KMS-11 (cell line): ENCODE measurements around the gene TRIO.

Experiments used
- H2AFZ ChIP-seq: fragments of 200-600 bp; sonication (generic); 2 replicates; pipeline ENCODE4 v1.6.1; 2016; ENCODE audit warnings: antibody characterized with exemption, mixed run types, low read depth
- H3K27ac ChIP-seq: fragments of 200-600 bp; sonication (generic); 2 replicates; pipeline ENCODE4 v1.6.1; 2016; ENCODE audit warnings: mild to moderate bottlenecking, mixed run types
- H3K27me3 ChIP-seq: fragments of 200-600 bp; sonication (generic); 2 replicates; pipeline ENCODE4 v1.6.1; 2017; ENCODE audit warnings: mild to moderate bottlenecking, low read depth, mixed run types, moderate library complexity; ENCODE audit not compliant: insufficient read depth
- H3K36me3 ChIP-seq: fragments of 200-600 bp; sonication (generic); 2 replicates; pipeline ENCODE4 v1.6.1; 2017; ENCODE audit warnings: mild to moderate bottlenecking, mixed run types; ENCODE audit not compliant: insufficient read depth
- H3K4me1 ChIP-seq: fragments of 200-600 bp; sonication (generic); 2 replicates; pipeline ENCODE4 v1.6.1; 2016; ENCODE audit warnings: mild to moderate bottlenecking, low read depth, mixed run types; ENCODE audit not compliant: poor library complexity, severe bottlenecking
- H3K4me2 ChIP-seq: fragments of 200-600 bp; sonication (generic); 2 replicates; pipeline ENCODE4 v1.7.0; 2016; ENCODE audit warnings: mild to moderate bottlenecking, mixed run types
- H3K4me3 ChIP-seq: fragments of 200-600 bp; sonication (generic); IDR thresholded peaks from 2 replicates; pipeline ENCODE4 v1.6.1; 2017; ENCODE audit warnings: low read depth, low read length, mixed read lengths; ENCODE audit not compliant: insufficient read depth
- H3K79me2 ChIP-seq: fragments of 200-600 bp; sonication (generic); 2 replicates; pipeline ENCODE4 v1.6.1; 2016; ENCODE audit warnings: low read depth, mixed run types; ENCODE audit not compliant: insufficient read depth
- H3K9ac ChIP-seq: fragments of 200-600 bp; sonication (generic); 2 replicates; pipeline ENCODE4 v1.6.1; 2016; ENCODE audit warnings: mild to moderate bottlenecking, mixed run types
- H4K20me1 ChIP-seq: fragments of 200-600 bp; sonication (generic); 2 replicates; pipeline ENCODE4 v1.6.1; 2016; ENCODE audit warnings: mild to moderate bottlenecking, mixed run types; ENCODE audit not compliant: insufficient read depth
- TF ChIP-seq, protein P1 (sequence below): fragments of 200-600 bp; sonication (generic); conservative IDR thresholded peaks from 2 replicates; pipeline ENCODE4 v1.6.1; 2017; ENCODE audit warnings: low read depth, mild to moderate bottlenecking, antibody characterized with exemption, low read length, moderate library complexity, mixed read lengths

Gene TRIO

DNA sequence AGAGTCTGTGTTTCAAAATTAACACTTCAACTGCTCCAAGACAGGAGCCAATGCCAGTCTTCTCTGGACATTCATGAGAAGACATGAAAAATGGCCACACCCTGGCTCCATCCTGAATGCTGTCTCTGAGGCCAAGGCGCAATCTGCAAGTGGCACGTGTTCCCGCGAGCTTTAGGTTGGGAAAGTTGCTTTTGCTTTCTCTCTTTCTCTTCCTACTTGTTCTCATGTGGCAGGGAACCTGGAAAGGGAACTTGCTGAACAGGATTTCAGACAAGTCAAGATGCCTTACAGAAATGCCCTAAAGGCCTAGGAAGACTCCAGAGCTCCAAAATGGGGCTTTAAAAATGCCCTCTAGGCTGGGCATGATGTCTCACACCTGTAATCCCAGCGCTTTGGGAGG is 346.5 kb downstream of the TRIO start:
- no peaks in the 10 kb centered on the region for H3K27me3 ChIP-seq
- H3K4me2 ChIP-seq, result no peak overlapping the region
- H3K79me2 ChIP-seq, result no peaks in the 10 kb centered on the region
- H3K27ac ChIP-seq, result no peak overlapping the region
- H3K36me3 ChIP-seq, result no peaks in the 10 kb centered on the region; the same call in 1 of the 2 replicates
- no peaks in the 10 kb centered on the region for H3K4me1 ChIP-seq
- no peaks in the 10 kb centered on the region for H4K20me1 ChIP-seq
- TF ChIP-seq, protein P1, sequence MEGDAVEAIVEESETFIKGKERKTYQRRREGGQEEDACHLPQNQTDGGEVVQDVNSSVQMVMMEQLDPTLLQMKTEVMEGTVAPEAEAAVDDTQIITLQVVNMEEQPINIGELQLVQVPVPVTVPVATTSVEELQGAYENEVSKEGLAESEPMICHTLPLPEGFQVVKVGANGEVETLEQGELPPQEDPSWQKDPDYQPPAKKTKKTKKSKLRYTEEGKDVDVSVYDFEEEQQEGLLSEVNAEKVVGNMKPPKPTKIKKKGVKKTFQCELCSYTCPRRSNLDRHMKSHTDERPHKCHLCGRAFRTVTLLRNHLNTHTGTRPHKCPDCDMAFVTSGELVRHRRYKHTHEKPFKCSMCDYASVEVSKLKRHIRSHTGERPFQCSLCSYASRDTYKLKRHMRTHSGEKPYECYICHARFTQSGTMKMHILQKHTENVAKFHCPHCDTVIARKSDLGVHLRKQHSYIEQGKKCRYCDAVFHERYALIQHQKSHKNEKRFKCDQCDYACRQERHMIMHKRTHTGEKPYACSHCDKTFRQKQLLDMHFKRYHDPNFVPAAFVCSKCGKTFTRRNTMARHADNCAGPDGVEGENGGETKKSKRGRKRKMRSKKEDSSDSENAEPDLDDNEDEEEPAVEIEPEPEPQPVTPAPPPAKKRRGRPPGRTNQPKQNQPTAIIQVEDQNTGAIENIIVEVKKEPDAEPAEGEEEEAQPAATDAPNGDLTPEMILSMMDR, result no peak
- no peak overlapping the region for H3K4me3 ChIP-seq
- H2AFZ ChIP-seq, result no peak overlapping the region
- no peak overlapping the region for H3K9ac ChIP-seq

DNA sequence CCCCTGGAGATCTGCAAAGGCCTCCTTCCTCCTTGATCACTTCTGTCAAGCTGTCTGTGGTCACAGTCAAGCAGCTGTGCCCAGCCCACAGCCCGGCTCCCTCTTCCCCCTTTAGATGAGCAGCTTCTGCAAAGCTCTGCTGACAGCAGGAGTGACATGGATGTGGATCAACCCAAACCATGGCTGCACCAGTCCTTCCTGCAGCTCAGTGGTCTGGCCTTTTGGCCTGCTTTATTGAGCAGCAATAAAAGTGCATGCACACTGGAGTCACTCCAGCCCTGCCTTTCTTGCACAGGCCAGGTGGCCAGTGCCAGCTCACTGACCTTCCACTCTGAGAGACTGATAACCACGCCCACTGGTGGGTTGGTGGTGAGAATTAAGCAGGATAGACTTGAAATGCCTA is 347.2 kb downstream of the TRIO start:
- TF ChIP-seq, protein P1, result no peak
- Histone ChIP-seq H2AFZ (no peak overlapping the region), H4K20me1 (no peaks in the 10 kb centered on the region), H3K4me3 (no peak overlapping the region), H3K36me3 (no peaks in the 10 kb centered on the region; the same call in 1 of the 2 replicates), H3K9ac (no peak overlapping the region), H3K4me2 (no peak overlapping the region), H3K4me1 (no peaks in the 10 kb centered on the region), H3K27me3 (no peaks in the 10 kb centered on the region), H3K27ac (no peak overlapping the region), H3K79me2 (no peaks in the 10 kb centered on the region)

DNA sequence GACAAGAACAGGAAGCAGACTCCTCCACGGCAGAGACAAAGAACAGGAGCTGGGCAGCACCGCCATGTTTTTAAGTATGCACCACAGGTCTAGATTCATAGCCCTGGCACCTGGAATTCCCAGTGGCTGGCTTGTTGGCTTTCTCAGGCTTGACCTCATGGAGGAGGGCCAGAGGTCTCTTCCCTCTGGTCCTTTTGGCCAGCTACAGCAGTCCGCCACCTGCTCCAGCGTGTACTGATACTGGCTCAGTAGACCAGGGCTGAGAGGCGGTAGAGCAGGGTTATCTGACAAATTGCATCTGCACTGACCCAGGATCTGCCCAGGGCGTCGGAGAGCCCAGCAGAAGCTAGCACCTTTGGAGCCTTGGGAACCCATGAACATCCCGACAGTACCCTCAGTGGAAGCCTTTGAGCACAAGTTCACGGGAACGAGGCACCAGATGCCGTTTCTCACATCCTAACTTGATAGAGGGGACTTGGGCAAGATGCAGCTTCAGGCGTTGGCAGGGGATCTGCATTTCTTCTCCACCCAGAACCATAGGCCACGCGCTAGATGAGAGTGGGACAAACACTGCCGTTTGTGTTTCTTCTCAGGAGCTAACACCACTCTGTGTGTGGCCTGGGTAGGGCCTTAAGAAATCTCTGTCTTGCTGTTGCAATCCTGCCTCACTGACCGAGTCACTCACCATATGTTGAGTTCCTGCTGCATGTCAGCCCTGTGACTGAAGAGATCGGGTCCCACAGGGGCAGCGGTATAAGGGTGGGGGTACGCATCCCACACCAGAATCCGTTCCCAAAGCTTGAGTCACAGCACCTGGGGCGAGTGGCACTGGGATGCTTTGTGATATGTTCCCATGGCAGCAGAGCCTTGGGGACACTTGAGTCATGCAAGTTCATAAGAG is 348.1 kb downstream of the TRIO start:
- Histone ChIP-seq H4K20me1 (no peaks in the 10 kb centered on the region), H3K36me3 (no peaks in the 10 kb centered on the region; the same call in 1 of the 2 replicates), H3K4me2 (no peak overlapping the region), H3K4me1 (no peaks in the 10 kb centered on the region), H3K79me2 (no peaks in the 10 kb centered on the region), H3K27ac (no peak overlapping the region), H3K4me3 (no peak overlapping the region), H3K27me3 (no peaks in the 10 kb centered on the region), H3K9ac (no peak overlapping the region), H2AFZ (no peak overlapping the region)
- TF ChIP-seq, protein P1, result no peak

- H4K20me1 ChIP-seq, result no peaks in the 10 kb centered on the region
- no peak overlapping the region for H2AFZ ChIP-seq
- H3K79me2 ChIP-seq, result no peaks in the 10 kb centered on the region
- no peaks in the 10 kb centered on the region for H3K27me3 ChIP-seq
- no peak overlapping the region for H3K9ac ChIP-seq
- TF ChIP-seq, protein P1, result no peak
- H3K27ac ChIP-seq, result no peak overlapping the region
- no peaks in the 10 kb centered on the region; the same call in 1 of the 2 replicates for H3K36me3 ChIP-seq
- no peak overlapping the region for H3K4me3 ChIP-seq
- H3K4me2 ChIP-seq, result no peak overlapping the region
- no peaks in the 10 kb centered on the region for H3K4me1 ChIP-seq
These were observed 349.3 kb downstream of the TRIO start for GRCh38 chr5:14492331-14492964.
